ENCODE data around the gene MED9. TPM values are rescaled to one million over a fixed set of nuclear protein-coding genes. Genes with fewer than 3 reads are reported as not detected.
"Not testable (repeated sequence)": the region's sequence is repeated elsewhere in the genome, so short reads cannot be mapped to it uniquely, and the experiment has no call there.

MED9 gene, protein sequence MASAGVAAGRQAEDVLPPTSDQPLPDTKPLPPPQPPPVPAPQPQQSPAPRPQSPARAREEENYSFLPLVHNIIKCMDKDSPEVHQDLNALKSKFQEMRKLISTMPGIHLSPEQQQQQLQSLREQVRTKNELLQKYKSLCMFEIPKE
- polyA plus RNA-seq (2011; rRNA removed) (10.6 and 11.7 TPM in 2 replicates), polyA minus RNA-seq (2011; rRNA and poly(A)+ RNA removed) (7.2 and 8.1 TPM in 2 replicates)

DNA sequence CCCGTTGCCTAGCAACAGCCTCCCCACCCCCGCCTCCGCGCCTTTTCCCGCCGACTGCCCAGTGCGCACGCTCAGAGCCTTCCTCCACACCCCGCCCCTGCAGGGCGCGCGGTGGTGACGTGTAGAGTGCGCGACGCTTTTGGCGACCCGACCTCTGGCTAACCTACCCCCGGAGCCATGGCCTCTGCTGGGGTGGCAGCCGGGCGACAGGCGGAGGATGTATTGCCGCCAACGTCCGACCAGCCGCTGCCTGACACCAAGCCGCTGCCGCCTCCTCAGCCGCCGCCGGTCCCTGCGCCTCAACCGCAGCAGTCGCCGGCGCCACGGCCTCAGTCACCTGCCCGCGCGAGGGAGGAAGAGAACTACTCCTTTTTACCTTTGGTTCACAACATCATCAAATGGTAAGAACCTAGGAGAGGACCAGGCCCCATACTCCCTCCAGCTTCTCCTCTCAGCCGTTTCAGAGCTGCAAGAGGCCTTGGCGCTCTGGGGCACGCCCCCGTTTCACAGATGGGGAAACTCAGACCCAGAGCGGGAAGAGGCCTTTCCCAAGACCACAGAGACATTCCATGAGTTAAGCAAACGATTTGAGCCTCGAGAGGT, at the start of gene MED9:
TSS of gene MED9 (plus strand) at position 136 of the 603 bp plus-strand sequence. CDS start at position 178, 42 bp downstream.
- TF ChIP-seq, protein P1, sequence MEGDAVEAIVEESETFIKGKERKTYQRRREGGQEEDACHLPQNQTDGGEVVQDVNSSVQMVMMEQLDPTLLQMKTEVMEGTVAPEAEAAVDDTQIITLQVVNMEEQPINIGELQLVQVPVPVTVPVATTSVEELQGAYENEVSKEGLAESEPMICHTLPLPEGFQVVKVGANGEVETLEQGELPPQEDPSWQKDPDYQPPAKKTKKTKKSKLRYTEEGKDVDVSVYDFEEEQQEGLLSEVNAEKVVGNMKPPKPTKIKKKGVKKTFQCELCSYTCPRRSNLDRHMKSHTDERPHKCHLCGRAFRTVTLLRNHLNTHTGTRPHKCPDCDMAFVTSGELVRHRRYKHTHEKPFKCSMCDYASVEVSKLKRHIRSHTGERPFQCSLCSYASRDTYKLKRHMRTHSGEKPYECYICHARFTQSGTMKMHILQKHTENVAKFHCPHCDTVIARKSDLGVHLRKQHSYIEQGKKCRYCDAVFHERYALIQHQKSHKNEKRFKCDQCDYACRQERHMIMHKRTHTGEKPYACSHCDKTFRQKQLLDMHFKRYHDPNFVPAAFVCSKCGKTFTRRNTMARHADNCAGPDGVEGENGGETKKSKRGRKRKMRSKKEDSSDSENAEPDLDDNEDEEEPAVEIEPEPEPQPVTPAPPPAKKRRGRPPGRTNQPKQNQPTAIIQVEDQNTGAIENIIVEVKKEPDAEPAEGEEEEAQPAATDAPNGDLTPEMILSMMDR (IDR thresholded peaks at IDR 0.05; ENCODE audit: insufficient read depth, low read depth, low read length): no peak
- Histone ChIP-seq H3K36me3 (ENCODE audit: control insufficient read depth, insufficient read depth, low read length) (no peaks in the 10 kb centered on the region), H3K27me3 (ENCODE audit: control insufficient read depth, insufficient read depth, low read length) (peaks cover 2% of the 10 kb centered on the region; the same call in 1 of the 2 replicates), H3K4me3 (ENCODE audit: low read depth, low read length) (peak within 1 kb of the TSS; percentile 88)
- ChIA-PET POLR2A (no interaction called here), CTCF (interaction anchor here (1.1 kb wide), 1 partner anchor 164 kb away, joined by 3 read pairs; no protein-coding TSS in a partner anchor)
- no peak for DNase-seq (ENCODE audit: low read depth)

DNA sequence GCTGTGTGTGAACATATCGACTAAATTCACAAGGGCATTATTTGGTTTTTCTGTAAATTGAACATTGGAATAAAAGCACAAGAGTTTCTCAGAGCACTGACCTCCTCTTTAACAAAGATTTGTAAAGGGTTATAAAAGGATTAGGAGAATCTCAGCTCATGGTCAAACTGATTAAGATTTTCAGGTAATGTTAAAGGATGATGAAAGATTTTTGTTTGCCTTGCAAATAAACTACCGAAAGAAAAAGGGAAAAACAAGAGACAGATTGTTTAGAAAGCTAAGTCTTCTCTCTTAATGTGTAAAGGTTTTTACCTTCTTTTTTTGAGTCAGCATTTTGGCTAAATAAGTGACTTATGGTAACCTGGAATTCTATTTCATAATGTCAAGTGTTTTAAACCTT, 47.6 kb upstream of the MED9 start:
- no peak for DNase-seq (ENCODE audit: low read depth)
- TF ChIP-seq, protein P1 (IDR thresholded peaks at IDR 0.05; ENCODE audit: insufficient read depth, low read depth, low read length): no peak
- ChIA-PET POLR2A (no interaction called here), CTCF (no interaction called here)
- Histone ChIP-seq H3K36me3 (ENCODE audit: control insufficient read depth, insufficient read depth, low read length) (no peaks in the 10 kb centered on the region), H3K27me3 (ENCODE audit: control insufficient read depth, insufficient read depth, low read length) (peaks cover 2% of the 10 kb centered on the region; the same call in 1 of the 2 replicates), H3K4me3 (ENCODE audit: low read depth, low read length) (no peak overlapping the region)

DNA sequence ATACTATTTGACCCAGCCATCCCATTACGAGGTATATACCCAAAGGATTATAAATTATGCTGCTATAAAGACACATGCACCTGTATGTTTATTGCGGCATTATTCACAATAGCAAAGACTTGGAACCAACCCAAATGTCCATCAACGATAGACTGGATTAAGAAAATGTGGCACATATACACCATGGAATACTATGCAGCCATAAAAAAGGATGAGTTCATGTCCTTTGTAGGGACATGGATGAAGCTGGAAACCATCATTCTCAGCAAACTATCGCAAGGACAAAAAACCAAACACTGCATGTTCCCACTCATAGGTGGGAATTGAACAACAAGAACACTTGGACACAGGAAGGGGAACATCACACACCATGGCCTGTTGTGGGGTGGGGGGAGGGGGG, 45.9 kb upstream of the MED9 start:
- POLR2A ChIA-PET; H3K4me3 ChIP-seq (ENCODE audit: low read depth, low read length); H3K36me3 ChIP-seq (ENCODE audit: control insufficient read depth, insufficient read depth, low read length); H3K27me3 ChIP-seq (ENCODE audit: control insufficient read depth, insufficient read depth, low read length); DNase-seq (ENCODE audit: low read depth); CTCF ChIA-PET: not testable (repeated sequence)

DNA sequence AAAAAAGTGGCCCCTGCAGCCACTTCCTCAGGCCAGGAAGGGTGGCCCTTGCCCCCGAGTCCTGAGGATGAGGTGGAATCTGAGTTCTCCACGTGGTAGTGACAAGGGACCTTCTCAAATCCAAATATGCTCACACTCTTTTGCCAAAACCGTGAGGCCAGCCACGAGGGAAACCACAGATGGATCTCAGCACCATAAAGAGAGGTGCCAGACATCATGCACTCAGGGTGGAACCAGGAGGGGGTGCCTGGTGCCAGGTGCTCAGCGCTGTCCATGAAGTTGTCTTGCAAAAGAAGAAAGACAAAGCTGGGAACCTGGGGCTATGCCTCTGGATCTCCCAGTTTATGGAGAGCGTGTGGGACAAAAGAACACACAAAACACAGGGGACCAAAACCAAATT, 45.2 kb upstream of the MED9 start:
- DNase-seq (ENCODE audit: low read depth): no peak
- ChIA-PET CTCF (no interaction called here), POLR2A (no interaction called here)
- H3K36me3 ChIP-seq (ENCODE audit: control insufficient read depth, insufficient read depth, low read length): no peaks in the 10 kb centered on the region
- TF ChIP-seq, protein P1 (IDR thresholded peaks at IDR 0.05; ENCODE audit: insufficient read depth, low read depth, low read length): no peak
- peaks cover 2% of the 10 kb centered on the region; the same call in 1 of the 2 replicates for H3K27me3 ChIP-seq (ENCODE audit: control insufficient read depth, insufficient read depth, low read length)
- no peak overlapping the region for H3K4me3 ChIP-seq (ENCODE audit: low read depth, low read length)

DNA sequence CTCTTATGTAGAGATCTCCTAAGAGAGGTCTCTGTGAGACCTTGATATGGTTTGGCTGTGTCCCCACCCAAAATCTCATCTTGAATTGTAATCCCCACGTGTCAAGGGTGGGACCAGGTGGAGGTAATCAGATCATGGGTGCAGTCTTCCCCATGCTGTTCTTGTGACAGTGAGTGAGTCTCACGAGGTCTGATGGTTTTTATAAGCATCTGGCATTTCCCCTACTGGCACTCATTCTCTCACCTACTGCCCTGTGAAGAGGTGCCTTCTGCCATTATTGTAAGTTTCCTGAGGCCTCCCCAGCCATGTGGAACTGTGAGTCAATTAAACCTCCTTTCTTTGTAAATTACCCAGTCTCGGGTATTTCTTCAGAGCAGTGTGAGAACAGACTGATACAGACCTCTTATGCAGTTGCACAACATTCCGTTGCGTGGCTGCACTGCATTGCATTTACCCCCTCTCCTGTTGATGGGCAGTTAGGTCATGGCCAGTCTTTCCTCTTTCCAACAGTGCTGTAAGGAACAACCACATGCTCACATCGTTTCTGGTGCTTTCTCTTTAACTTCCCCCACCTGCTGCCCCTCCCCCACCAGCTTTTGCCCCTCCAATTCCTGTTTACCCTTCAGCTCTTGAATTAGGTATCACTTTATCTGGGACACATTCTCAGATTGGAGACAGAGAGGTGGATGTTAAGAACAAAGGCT, 43.6 kb upstream of the MED9 start:
- ChIA-PET POLR2A (no interaction called here), CTCF (no interaction called here)
- Histone ChIP-seq H3K36me3 (ENCODE audit: control insufficient read depth, insufficient read depth, low read length) (no peaks in the 10 kb centered on the region), H3K4me3 (ENCODE audit: low read depth, low read length) (no peak overlapping the region), H3K27me3 (ENCODE audit: control insufficient read depth, insufficient read depth, low read length) (peaks cover 2% of the 10 kb centered on the region; the same call in 1 of the 2 replicates)
- DNase-seq (ENCODE audit: low read depth): no peak
- TF ChIP-seq, protein P1 (IDR thresholded peaks at IDR 0.05; ENCODE audit: insufficient read depth, low read depth, low read length): no peak

Data from BJ (cell line).